Left renal pelvis (tissue), 4 donors: ENCODE data around the gene TP53INP2. TPM values are rescaled to one million over a fixed set of nuclear protein-coding genes. Genes with fewer than 3 reads are reported as not detected.
"Not testable (repeated sequence)": the region's sequence is repeated elsewhere in the genome, so short reads cannot be mapped to it uniquely, and the experiment has no call there.

Source experiments
- DNase-seq, 4 donors: peaks; one replicate each; pipeline ENCODE4 v3.0.0-alpha.2; 2013; ENCODE audit warnings: low read depth in 4 of 4, low spot score in 3 of 4
- polyA plus RNA-seq, 4 donors: library from polyadenylated mRNA; unstranded; fragments of 120-200 nt; gene quantifications; one replicate each; pipeline ENCODE4 v1.2.1, GENCODE V29; 2013; ENCODE audit not compliant: insufficient read length in 4 of 4

The TP53INP2 gene
- polyA plus RNA-seq, 4 donors, result 9.1 to 16.2 (median 11.7) TPM

GRCh38 chr20:34719242-34720017, 15.3 kb downstream of the TP53INP2 start:
- not testable (repeated sequence) for DNase-seq

- no peak for DNase-seq
Observed at GRCh38 chr20:34720266-34720665, 16.1 kb downstream of the TP53INP2 start.

- DNase-seq, result not testable (repeated sequence)
Observed at GRCh38 chr20:34722560-34722959, 18.4 kb downstream of the TP53INP2 start.

- DNase-seq, result no peak
Observed at GRCh38 chr20:34724172-34724571, 20.0 kb downstream of the TP53INP2 start.

- no peak for DNase-seq
Observed at GRCh38 chr20:34729416-34729815, 25.3 kb downstream of the TP53INP2 start.

GRCh38 chr20:34732523-34732922, 28.4 kb downstream of the TP53INP2 start:
- DNase-seq, result no peak

- no peak for DNase-seq
Observed at GRCh38 chr20:34736106-34736735, 32.1 kb downstream of the TP53INP2 start.

GRCh38 chr20:34743039-34743438, 38.9 kb downstream of the TP53INP2 start:
- DNase-seq, result no peak

- no peak for DNase-seq
Observed at GRCh38 chr20:34744340-34744739, 40.2 kb downstream of the TP53INP2 start.

- DNase-seq, result no peak
Observed at GRCh38 chr20:34744847-34745246, 40.7 kb downstream of the TP53INP2 start.

- no peak for DNase-seq
Observed at GRCh38 chr20:34746674-34747073, 42.5 kb downstream of the TP53INP2 start.

GRCh38 chr20:34747479-34747878, 43.3 kb downstream of the TP53INP2 start:
- DNase-seq, result no peak

GRCh38 chr20:34748709-34749108, 44.6 kb downstream of the TP53INP2 start:
- DNase-seq, result no peak

- DNase-seq, result no peak
Observed at GRCh38 chr20:34750484-34750883, 46.3 kb downstream of the TP53INP2 start.

- no peak for DNase-seq
Observed at GRCh38 chr20:34751453-34751852, 47.3 kb downstream of the TP53INP2 start.

GRCh38 chr20:34753706-34754461, 49.7 kb downstream of the TP53INP2 start:
- no peak for DNase-seq

- DNase-seq, result no peak
Observed at GRCh38 chr20:34754611-34755010, 50.5 kb downstream of the TP53INP2 start.

- DNase-seq, result no peak
Observed at GRCh38 chr20:34755367-34755766, 51.2 kb downstream of the TP53INP2 start.

- no peak for DNase-seq
Observed at GRCh38 chr20:34762031-34762555, 57.9 kb downstream of the TP53INP2 start.
